ENCODE results near the gene SLC4A4. TPM values are rescaled to one million over a fixed set of nuclear protein-coding genes. Genes with fewer than 3 reads are reported as not detected.

The SLC4A4 gene
- total and polyA plus RNA-seq, 10 of the 15 experiments (the other 5 are each of a cell fraction or from before 2014, with no cell fraction given): 0.05 to 0.44 (median 0.18) TPM

- H4K20me1 ChIP-seq (ENCODE audit: control insufficient read depth, insufficient read depth): no peaks in the 10 kb centered on the region
- RAD21 ChIA-PET (ENCODE audit: unreplicated experiment): no interaction called here
- no peak for TF ChIP-seq CEBPZ (IDR thresholded peaks at IDR 0.05; ENCODE audit: low read depth, low read length)
- TF ChIP-seq SUZ12 (IDR thresholded peaks at IDR 0.05; ENCODE audit: unreplicated experiment): no peak
- no peak for TF ChIP-seq ZBTB40 (IDR thresholded peaks at IDR 0.05; ENCODE audit: borderline replicate concordance)
- no peak for TF ChIP-seq BACH1 (IDR thresholded peaks at IDR 0.05; ENCODE audit: borderline replicate concordance)
- no peak for TF ChIP-seq ETV6 (conservative IDR thresholded peaks at IDR 0.05 in 1 of 2, IDR thresholded peaks at IDR 0.05 in 1 of 2; ENCODE audit: borderline replicate concordance in 1 of 2, low read depth in 1 of 2)
- no peak overlapping the region for H3K4me3 ChIP-seq
- H3K79me2 ChIP-seq (ENCODE audit: control insufficient read depth, insufficient read depth, low read length): no peaks in the 10 kb centered on the region
- in situ Hi-C loops (cut with MboI) (no loop called here), intact Hi-C loops (cut with micrococcal nuclease; ENCODE audit: unreplicated experiment) (no loop called here)
- H3K36me3 ChIP-seq (ENCODE audit: control insufficient read depth in 2 of 2, insufficient read depth in 2 of 2, low read length in 1 of 2): no peaks in the 10 kb centered on the region
- no peak for ATAC-seq
- no peak for FAIRE-seq
- no peak overlapping the region for H3K9ac ChIP-seq (ENCODE audit: control insufficient read depth, insufficient read depth, low read length)
- WGBS (ENCODE audit: insufficient coverage, insufficient replicate concordance, low lambda C conversion rate, missing lambda C conversion rate): 2% methylated on average over 5 of the region's 5 CpGs
- no peak overlapping the region for H3K27ac ChIP-seq (ENCODE audit: control insufficient read depth, insufficient read depth)
- POLR2A ChIA-PET: no interaction called here
- no peaks in the 10 kb centered on the region for H3K9me3 ChIP-seq (replicated peaks; ENCODE audit: control insufficient read depth, insufficient read depth, low read length)
- H3K4me1 ChIP-seq (ENCODE audit: control insufficient read depth, insufficient read depth, low read length): no peaks in the 10 kb centered on the region
- H3K27me3 ChIP-seq (replicated peaks in 1 of 2; ENCODE audit: control insufficient read depth in 2 of 2, insufficient read depth in 2 of 2, low read length in 1 of 2): no peaks in the 10 kb centered on the region
- DNase-seq (ENCODE audit: low read depth, low spot score): no peak
- SMC1A ChIA-PET (ENCODE audit: uncharacterized antibody, unreplicated experiment): interaction anchor here (0.7 to 1.6 kb wide), 3 partner anchors 8 to 144 kb away, joined by 3 to 4 read pairs (median 3); no protein-coding TSS in a partner anchor
- no peak overlapping the region for H3K4me2 ChIP-seq (ENCODE audit: control insufficient read depth, insufficient read depth)
- CTCF ChIA-PET: no interaction called here
- BruUV-seq (replicated peaks): no TSS peak
- no peak overlapping the region for H2AFZ ChIP-seq (ENCODE audit: control insufficient read depth, low read depth, low read length)
Measured at GRCh38 chr4:71441186-71442169, 102.7 kb downstream of the SLC4A4 start.

All from GM12878 (cell line).